GM18498 (cell line): ENCODE data around the gene NKX2-1.

Experiments
- ATAC-seq: cut with Tn5 transposase; IDR thresholded peaks from one replicate; pipeline ENCODE4 v1.9.1; 2021; ENCODE audit warnings: mild to moderate bottlenecking, moderate library complexity; ENCODE audit not compliant: unreplicated experiment

NKX2-1 gene

DNA sequence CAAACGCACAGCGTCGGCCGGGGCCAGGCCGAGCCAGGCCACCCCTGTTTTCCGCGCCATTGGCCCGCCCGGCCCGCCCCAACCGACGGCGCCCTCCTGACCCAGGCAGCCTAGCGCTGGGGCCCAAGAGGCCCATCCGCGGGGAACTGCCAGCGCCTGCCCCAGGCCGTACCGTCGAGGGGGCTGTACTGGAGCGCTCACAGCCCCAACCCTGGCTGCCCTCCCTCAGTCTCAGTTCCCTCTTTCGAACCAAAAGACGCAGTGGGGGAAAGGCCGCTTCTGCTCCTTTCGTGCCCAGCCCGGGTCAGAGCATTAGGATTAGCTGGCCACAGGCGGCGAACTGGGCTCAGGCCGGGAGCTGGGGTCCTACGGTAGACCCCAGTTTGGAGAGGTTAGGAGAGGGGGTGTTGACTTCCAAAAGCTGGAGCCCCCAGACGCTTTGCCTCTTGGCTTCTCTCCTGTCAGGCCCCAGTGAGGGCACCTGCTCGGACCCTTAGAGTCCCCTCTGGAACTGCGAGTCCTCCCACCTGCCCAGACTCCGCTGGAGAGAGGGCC lies 1.9 kb downstream of the NKX2-1 start:
- no peak for ATAC-seq

GRCh38 chr14:36517242-36518030 lies 2.6 kb downstream of the NKX2-1 start:
- ATAC-seq, result no peak

DNA sequence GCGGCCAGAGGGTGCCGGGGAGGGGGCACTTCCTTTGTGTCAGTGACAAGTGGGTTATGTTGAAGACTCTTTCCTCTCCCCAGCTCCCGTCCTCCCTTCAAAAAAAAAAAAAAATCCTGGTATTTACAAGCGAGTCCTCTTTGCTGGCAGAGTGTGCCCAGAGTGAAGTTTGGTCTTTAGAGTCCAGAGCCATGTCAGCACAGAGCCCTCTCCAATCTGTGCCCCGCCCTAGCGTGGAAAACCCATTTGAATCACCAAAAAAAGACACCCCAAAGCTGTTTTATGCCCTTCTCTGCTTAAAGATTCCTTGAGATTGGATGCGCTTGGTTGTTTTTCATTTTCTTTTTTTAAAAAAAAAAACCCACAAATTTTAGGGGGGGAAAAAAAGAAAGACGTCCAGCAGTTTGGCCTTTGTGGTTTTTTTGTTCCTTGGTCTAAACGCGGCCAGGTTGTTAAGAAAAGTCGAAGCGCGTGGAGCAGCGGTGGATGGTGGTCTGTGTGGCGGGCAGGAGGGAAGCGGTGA lies 3.3 kb downstream of the NKX2-1 start:
- ATAC-seq, result no peak

DNA sequence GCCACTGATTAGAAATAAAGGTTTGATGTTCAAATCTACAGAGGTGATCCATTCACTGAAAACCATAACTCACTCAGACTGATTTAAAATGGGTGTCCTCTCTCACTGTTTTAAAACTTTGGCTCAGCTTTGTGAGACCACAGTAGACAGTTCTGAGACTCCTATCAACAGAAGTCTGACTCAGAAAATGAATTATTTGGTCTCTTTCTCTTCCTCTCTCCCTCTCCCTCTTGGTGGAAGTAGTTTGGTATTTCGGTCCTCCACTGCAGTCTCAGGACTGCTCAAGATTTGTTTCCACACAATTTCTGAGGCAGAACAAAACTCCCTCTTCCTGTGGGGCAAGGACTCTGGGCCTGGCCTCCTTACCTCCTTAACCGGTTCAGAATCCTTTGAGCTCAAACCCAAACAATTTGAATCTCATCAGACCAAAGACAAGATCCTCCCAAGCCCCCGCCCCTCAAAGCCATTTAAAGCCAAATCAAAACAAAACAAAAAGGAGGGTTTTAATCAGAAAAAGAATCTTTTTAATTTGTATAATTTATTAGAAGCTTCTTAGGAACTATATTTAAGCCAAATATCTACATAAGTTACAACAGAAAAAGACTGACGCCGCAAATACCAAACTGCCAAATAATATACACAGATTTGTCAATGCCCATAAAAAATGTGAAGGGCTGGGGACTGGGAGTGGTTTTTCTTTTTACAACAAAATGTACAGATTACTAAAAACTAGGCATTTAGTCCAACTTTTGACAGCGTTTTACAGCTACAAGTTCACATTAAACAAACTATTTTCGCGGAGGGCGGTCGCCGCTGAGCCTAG lies 3.9 kb downstream of the NKX2-1 start:
- ATAC-seq, result no peak

DNA sequence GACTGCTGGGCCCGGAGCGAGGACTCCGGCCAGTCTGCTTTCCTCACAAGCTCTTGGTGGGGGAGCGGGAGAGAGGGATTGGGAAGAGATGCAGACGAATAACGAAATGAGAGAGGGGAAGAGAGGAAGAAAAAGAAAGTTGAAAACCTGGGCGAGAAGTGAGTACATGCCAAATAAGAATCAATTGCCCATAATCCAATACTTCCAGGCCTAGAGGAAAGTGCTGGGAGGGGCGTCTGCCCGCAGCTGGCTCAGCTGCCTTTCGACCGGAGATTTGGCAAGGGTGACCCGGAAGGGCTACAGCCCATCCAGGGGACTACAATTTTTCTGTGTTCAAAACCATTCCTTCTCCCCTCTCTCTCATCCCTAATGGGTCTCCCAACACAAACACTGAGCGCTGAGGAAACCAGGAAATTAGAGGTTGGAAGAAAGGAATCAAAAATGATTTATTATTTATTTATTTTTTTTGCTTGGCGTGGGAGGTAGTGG lies 4.9 kb downstream of the NKX2-1 start:
- no peak for ATAC-seq

DNA sequence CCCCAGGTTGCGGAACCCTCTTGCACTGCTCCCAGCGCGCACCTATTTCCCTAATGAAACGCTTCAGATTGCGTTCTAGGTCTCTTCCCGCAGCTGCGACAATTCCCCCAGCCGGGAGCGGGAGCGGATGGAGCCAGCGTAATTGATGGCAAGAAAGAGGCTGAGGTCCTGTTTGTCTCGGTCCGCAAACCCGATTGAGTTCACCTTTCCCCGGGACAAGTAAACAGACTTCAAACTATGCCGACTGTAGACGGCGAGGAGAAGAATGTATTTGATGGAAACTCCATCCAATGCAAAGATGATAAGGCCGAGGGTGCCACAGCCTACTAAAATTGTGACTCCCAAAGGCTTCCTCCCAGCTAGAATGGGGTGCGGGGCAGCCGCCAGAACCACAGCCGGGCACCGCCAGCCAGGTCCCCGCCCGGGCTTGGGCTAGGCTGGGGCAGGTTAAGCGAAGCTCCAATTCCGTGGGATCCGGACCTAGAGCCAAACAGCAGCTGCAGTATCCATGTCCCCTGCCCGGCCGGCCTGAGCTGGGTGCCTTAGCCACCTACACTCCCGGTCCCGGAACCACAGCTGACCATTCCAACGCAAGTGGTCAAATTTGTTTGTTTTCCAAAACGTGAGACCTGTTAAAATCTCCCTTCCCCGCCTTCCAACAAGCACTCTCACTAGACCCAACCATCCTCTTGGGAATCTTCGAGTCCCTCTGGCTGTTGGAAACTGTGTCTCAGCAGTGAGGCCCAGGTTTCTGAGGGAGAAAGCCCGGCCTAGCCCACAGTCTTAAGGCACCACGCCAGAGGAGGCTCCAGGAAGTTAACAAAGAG lies 5.5 kb downstream of the NKX2-1 start:
- no peak for ATAC-seq

GRCh38 chr14:36513451-36514277 lies 6.4 kb downstream of the NKX2-1 start:
- ATAC-seq, result no peak

- ATAC-seq, result no peak
Measured at GRCh38 chr14:36513012-36513420, 7.0 kb downstream of the NKX2-1 start.

DNA sequence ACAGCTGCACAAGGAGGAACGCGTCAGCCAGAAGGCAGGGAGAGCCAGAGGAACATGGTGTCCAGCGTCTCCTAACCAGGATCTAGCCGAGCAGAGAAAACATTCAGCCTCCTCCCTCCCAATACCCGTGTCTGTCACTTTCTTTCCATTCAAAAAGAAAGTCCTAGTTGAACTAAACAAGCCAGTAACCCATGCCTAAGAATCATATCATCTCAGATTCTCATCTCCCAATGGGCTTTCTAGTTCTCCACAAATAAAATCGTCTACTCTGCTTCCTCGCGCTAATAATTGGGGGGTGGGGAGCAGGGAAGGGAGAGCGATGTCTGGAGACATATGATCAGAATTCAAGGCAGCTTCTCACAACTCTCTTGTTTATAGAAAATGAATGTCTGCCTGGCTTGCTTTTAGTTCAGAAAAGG lies 7.4 kb downstream of the NKX2-1 start:
- ATAC-seq, result no peak

DNA sequence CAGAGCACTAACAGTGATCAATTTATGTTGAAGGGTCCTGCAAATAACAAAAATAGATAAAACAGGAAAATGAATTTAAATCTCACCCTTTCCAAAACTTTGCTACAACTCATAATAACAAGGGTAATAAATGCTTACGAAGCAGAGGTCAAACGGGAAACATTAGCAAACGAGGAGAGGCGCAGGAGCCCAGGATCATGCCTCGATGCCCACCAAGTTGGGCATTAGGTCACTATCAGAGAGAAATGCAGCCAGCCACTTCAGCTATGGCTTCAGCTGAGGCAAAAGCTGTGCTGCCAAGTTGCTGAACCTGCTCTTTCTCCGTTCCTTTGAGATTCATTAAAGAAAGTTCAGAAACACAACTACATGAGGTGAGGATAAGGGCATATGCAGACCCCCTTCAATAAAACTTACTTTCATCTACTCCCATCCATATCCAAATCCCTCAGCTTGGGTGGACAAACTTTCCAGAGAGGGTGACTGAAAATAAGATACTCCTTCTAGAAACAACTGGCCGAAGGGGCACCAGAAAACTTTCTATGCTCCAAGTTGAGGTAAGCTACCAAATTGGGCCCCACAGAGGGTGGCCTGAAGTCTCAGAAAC lies 7.9 kb downstream of the NKX2-1 start:
- ATAC-seq, result no peak

- ATAC-seq, result no peak
Measured at GRCh38 chr14:36510874-36511273, 9.2 kb downstream of the NKX2-1 start.

DNA sequence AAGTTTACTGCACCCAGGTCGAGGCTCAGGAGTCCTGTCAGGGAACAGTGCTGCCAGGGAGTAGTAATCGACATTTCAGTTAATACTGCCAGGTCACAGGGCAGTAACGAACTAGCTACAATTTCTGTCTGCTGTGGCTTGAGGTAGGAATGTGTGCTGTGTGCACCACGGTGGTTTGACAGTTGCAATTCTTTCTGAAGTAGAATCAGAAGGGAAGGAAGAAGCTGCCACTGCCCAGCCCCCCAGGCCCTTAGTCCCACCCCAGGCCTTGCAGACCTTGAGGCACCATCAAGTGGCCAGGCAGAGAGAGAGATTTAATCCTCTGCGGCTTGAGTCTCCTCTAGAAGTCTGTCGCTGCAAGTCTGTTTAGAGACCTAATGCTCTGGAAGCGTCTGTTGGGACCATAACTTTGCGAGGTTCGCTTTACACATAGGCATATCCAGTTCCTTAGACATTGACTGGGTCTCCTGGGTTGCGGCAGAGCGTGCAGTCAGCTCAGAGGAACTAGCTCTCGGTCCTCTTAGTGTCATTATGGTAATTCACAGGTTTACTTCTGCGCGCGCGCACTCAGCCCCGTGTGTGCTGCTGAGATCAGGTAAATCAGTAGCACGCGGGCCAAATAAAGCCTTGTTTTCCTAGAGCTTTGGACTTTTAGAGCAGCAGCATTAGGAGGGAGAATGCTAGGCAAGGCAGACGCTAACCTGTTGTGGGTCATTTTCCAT lies 9.8 kb downstream of the NKX2-1 start:
- ATAC-seq, result no peak

DNA sequence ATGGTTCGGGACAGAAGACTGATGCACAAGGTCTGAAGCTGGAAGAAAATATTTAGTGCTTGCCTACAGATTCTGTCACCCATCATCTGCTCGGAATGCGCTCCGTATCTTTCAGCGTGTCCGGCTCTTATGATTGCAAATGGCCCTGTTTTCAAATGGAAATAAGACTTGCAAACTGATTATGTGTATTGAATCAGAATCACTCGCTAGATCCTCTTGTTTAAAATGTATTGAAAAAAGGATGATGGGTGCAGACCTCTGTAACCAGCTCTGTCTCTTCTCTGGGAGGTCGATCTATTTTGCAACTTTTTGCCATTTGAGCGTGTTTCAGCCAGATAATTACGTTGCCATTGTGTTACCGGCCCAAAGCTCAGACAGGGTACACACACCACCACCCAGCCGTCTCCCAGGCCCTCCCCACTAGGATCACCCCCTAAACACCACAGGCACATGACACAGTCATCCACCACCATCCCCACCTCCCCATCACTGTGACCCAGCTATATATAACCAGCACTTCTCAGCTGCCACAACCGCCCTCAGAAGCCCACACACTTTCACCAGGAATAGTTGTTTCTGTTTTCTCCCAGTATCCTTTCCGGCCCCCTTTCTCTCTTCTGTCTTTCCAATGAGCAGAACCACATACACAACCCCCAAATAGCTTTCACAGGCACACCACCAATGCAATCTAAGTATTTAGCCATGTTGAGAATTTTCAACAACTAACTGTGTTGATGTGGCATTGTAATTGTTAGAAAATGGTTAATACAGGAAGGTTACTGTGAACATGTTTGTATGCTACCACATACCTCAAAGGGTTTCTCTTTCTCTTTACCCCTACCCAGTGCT lies 10.7 kb downstream of the NKX2-1 start:
- ATAC-seq, result no peak

GRCh38 chr14:36508418-36509068 lies 11.5 kb downstream of the NKX2-1 start:
- no peak for ATAC-seq

DNA sequence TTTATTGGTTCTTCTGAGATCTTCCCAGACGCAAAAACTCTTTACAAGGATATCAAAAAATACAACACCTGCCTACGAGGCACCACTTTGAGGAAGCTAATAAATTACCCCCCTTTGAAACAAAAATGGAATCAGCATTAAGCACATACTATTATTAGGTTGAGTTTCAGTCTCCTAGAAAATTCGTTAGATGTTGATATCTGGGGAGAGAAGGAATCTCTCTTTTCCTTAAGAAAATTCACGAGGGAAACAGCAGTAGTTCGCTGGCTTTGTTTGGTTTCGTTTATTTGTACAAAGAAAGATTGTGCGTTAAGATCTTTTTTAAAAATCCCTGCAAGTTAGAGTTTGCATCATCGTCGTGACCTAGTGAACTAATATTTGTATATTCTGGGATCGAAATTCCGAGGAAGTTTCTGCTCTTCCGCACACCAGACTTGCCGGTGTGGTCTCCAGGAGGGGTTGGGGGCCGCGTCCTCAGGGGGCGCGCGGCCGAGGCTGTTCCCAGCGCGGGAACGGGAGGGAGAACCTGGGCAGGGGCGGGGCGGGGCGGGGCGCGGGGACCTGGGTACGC lies 12.1 kb downstream of the NKX2-1 start:
- ATAC-seq, result no peak

DNA sequence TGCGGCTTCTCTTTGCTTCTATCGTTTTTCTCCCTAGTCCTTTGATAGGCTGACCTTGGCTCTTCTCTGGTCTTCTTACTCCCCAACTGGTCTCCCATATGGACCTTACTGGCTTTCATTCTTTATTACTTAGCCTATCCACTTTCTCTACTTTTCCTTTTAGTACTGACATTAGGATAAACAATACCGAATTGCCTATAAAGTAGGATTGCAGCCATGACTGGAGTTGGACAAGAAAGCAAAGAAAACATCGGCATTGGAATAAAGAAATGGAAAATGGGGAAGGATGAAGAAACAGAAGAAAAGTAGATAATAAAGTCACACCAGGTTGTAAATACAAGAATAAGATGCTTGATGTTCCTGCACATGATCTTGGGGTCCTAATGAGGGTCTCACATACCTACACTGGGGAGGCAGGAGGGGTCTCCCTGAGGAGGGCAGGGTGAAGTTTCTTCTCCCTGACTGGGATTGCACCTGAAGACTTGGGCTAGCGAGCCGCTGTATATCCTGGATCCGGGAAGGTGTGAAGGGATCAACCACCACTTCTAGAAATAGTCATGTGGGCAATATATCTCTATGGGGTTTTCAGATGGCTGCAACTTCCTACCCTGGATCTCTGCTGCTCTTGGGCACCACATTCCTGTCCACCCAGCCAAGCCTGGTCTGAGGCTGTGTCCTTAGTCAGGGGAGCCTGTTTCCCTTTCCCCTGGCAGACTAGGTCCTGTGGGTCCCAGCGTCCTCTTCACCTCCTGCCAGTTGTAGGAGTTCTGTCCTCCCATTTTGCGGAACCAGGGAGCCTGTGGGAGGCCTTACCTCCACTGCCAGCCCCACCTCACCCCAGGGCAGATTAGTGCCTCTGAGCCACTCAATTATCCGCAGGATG lies 13.1 kb downstream of the NKX2-1 start:
- no peak for ATAC-seq
